ENCODE data around the gene OTOP3. TPM values are rescaled to one million over a fixed set of nuclear protein-coding genes. Genes with fewer than 3 reads are reported as not detected.

OTOP3 gene
- total RNA-seq, 1 experiment from 2014 or later = not detected

GRCh38 chr17:74986206-74986576 lies 50.5 kb downstream of the OTOP3 start:
- no peak overlapping the region for H4K91ac ChIP-seq (ENCODE audit: insufficient read length, low read depth, low read length)
- H3K27ac ChIP-seq (ENCODE audit: insufficient read length, low read depth, low read length) = no peak overlapping the region
- no peaks in the 10 kb centered on the region; the same call in 1 of the 2 replicates for H3K27me3 Mint-ChIP-seq (ENCODE audit: low read depth)

More at GRCh38 chr17:74986206-74986576, 50.5 kb downstream of the OTOP3 start:
- Histone ChIP-seq H3K23ac (ENCODE audit: insufficient read length, low read depth, low read length) (no peak overlapping the region), H4K5ac (ENCODE audit: insufficient read length, low read depth, low read length) (no peak overlapping the region), H2AK5ac (ENCODE audit: insufficient read length, low read length) (no peak overlapping the region), H3K23me2 (ENCODE audit: insufficient read length, low read depth, low read length, poor library complexity, severe bottlenecking) (peaks cover 18% of the 10 kb centered on the region), H3K4me1 (ENCODE audit: insufficient read depth, low read length) (peaks cover 3% of the 10 kb centered on the region; the same call in 1 of the 2 replicates), H3K14ac (ENCODE audit: insufficient read depth, low read length) (no peak overlapping the region), H2AFZ (ENCODE audit: low read length) (no peak overlapping the region), H3K79me2 (ENCODE audit: insufficient read depth, low read length) (peaks cover 9% of the 10 kb centered on the region; the same call in 1 of the 2 replicates), H3K9me3 (ENCODE audit: control insufficient read depth, low read depth, low read length) (no peaks in the 10 kb centered on the region), H3K79me1 (ENCODE audit: insufficient read depth, low read depth, low read length, poor library complexity, severe bottlenecking) (peaks cover 8% of the 10 kb centered on the region), H3K56ac (ENCODE audit: insufficient read length, low read depth, low read length) (no peak overlapping the region), H2BK120ac (ENCODE audit: low read depth, low read length, poor library complexity, severe bottlenecking) (no peak overlapping the region), H3K4me2 (ENCODE audit: insufficient read depth, insufficient read length, low read length) (peak overlapping the region; percentile 56), H3K27me3 (ENCODE audit: insufficient read depth, low read length) (no peaks in the 10 kb centered on the region), H3K9ac (ENCODE audit: extremely low read depth, insufficient read length, low read length) (no peak overlapping the region), H2BK20ac (ENCODE audit: low read depth, low read length, poor library complexity, severe bottlenecking) (no peak overlapping the region), H4K8ac (replicated peaks; ENCODE audit: insufficient read length, low read depth, low read length) (no peak overlapping the region), H3K18ac (ENCODE audit: insufficient read length, low read depth, low read length) (no peak overlapping the region), H3T11ph (ENCODE audit: low read length) (no peak overlapping the region), H2BK15ac (ENCODE audit: low read depth, low read length) (no peak overlapping the region), H2BK12ac (ENCODE audit: insufficient read length, low read depth, low read length) (no peak overlapping the region), H3K4ac (ENCODE audit: low read depth, low read length) (no peak overlapping the region), H4K20me1 (ENCODE audit: control insufficient read depth, insufficient read depth, insufficient read length) (no peaks in the 10 kb centered on the region), H2BK5ac (ENCODE audit: insufficient read length, low read length) (no peak overlapping the region)
- H3K36me3 Mint-ChIP-seq (ENCODE audit: insufficient read depth in 1 of 3, low read depth in 3 of 3) = peaks cover 0 to 2% (median 0%) of the 10 kb centered on the region in 3 experiments; a peak in 1 of 7 replicates
- H3K4me1 Mint-ChIP-seq = peaks cover 18 to 20% of the 10 kb centered on the region in 2 experiments
- H3K27ac Mint-ChIP-seq = no peak overlapping the region
- TF ChIP-seq CTCF (conservative IDR thresholded peaks at IDR 0.05) = no peak
- no peaks in the 10 kb centered on the region; a peak in 1 of 5 replicates for H3K9me3 Mint-ChIP-seq
- WGBS (ENCODE audit: extremely low coverage, insufficient read length, low lambda C conversion rate) = no CpG with 5 or more reads among the region's 3 CpGs
- H3K4me3 Mint-ChIP-seq = no peak overlapping the region; a peak in 1 of 5 replicates
- DNase-seq = no peak

Data from H9 (cell line).